Measurements from ENCODE around the gene SETBP1. TPM values are rescaled to one million over a fixed set of nuclear protein-coding genes. Genes with fewer than 3 reads are reported as not detected.

Gene SETBP1
- total RNA-seq, 1 experiment from 2014 or later = 14.0 TPM

DNA sequence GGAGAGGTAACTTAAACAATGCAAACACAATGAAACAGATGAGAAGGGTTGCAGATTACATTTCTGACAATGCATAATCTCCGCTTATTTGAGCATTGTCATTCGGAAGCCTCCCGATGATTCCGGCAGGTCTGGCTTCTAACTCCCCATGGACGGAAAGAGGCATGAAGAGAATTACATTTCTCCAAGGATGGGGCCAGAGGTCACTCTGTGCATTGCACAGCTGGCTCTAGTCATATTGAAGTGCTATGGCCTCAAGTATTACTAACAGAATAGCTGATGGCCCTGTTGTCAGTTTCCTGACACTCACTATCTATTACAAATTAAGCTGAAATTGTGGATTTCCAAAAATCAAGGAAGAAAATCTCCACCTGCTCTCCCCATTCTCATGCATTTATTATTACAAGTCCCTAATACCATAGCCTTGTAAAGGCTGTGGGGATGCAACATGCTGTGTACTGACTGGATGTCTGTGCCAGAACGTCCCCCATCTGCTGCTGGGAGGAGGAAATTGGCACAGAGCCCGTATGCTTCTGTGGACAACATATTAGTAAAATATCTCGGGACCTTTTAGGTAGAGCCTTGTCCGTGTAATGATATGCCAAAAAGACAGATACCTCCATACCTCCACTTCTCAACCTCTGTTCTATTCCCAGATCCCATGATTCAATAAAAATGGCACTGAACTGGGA, 168.1 kb downstream of the SETBP1 start:
- no peaks in the 10 kb centered on the region for H3K27me3 ChIP-seq (replicated peaks; ENCODE audit: insufficient read depth, low read depth, low read length, poor library complexity)
- H3K4me3 ChIP-seq (ENCODE audit: low read depth, low read length, poor library complexity, severe bottlenecking) = no peak overlapping the region
- H3K36me3 ChIP-seq (ENCODE audit: insufficient read depth, low read length, poor library complexity, severe bottlenecking) = no peaks in the 10 kb centered on the region
- H3K9me3 ChIP-seq (ENCODE audit: low read depth, low read length, poor library complexity, severe bottlenecking) = no peaks in the 10 kb centered on the region
- BruUV-seq (replicated peaks) = no TSS peak
- TF ChIP-seq, protein P1, sequence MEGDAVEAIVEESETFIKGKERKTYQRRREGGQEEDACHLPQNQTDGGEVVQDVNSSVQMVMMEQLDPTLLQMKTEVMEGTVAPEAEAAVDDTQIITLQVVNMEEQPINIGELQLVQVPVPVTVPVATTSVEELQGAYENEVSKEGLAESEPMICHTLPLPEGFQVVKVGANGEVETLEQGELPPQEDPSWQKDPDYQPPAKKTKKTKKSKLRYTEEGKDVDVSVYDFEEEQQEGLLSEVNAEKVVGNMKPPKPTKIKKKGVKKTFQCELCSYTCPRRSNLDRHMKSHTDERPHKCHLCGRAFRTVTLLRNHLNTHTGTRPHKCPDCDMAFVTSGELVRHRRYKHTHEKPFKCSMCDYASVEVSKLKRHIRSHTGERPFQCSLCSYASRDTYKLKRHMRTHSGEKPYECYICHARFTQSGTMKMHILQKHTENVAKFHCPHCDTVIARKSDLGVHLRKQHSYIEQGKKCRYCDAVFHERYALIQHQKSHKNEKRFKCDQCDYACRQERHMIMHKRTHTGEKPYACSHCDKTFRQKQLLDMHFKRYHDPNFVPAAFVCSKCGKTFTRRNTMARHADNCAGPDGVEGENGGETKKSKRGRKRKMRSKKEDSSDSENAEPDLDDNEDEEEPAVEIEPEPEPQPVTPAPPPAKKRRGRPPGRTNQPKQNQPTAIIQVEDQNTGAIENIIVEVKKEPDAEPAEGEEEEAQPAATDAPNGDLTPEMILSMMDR (conservative IDR thresholded peaks at IDR 0.05; ENCODE audit: low read depth, low read length) = no peak
- no peak overlapping the region for H3K27ac ChIP-seq (ENCODE audit: low read depth, low read length, poor library complexity, severe bottlenecking)
- no peaks in the 10 kb centered on the region for H3K4me1 ChIP-seq (ENCODE audit: insufficient read depth, low read length, poor library complexity, severe bottlenecking)
- DNase-seq (ENCODE audit: low spot score) = no peak
- ChIA-PET POLR2A (ENCODE audit: low non-redundant PET) (no interaction called here), CTCF (no interaction called here)
- intact Hi-C loops (cut with micrococcal nuclease; ENCODE audit: unreplicated experiment) = no loop called here

DNA sequence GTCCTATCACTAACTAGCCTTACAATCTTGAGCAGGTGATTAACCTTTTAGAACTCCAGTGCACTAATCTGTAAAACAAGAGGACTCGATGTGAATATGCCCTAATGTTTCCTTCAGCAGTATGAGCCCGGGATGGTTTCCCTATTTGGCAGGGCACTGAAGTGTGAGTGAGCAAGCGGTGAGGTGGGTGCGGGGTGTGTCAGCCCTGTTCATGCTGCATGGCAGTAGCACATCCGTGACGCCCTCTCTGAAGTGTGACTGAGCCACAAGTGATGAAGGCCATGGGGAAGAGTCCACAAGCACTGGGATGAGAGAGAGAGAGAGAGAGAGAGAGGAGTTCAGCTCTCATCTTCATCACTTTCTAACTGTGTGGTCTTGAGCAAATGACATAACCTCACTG, 168.7 kb downstream of the SETBP1 start:
- H3K4me1 ChIP-seq (ENCODE audit: insufficient read depth, low read length, poor library complexity, severe bottlenecking) = no peaks in the 10 kb centered on the region
- TF ChIP-seq EZH2 (IDR thresholded peaks at IDR 0.05; ENCODE audit: borderline replicate concordance, low read depth, low read length, poor library complexity, severe bottlenecking) = no peak
- TF ChIP-seq, protein P1 (conservative IDR thresholded peaks at IDR 0.05; ENCODE audit: low read depth, low read length) = no peak
- CTCF ChIA-PET = no interaction called here
- no peaks in the 10 kb centered on the region for H3K36me3 ChIP-seq (ENCODE audit: insufficient read depth, low read length, poor library complexity, severe bottlenecking)
- intact Hi-C loops (cut with micrococcal nuclease; ENCODE audit: unreplicated experiment) = no loop called here
- BruUV-seq (replicated peaks) = no TSS peak
- no peak for DNase-seq (ENCODE audit: low spot score)
- no peak overlapping the region for H3K27ac ChIP-seq (ENCODE audit: low read depth, low read length, poor library complexity, severe bottlenecking)
- POLR2A ChIA-PET (ENCODE audit: low non-redundant PET) = no interaction called here
- no peaks in the 10 kb centered on the region for H3K27me3 ChIP-seq (replicated peaks; ENCODE audit: insufficient read depth, low read depth, low read length, poor library complexity)
- H3K4me3 ChIP-seq (ENCODE audit: low read depth, low read length, poor library complexity, severe bottlenecking) = no peak overlapping the region
- no peaks in the 10 kb centered on the region for H3K9me3 ChIP-seq (ENCODE audit: low read depth, low read length, poor library complexity, severe bottlenecking)

DNA sequence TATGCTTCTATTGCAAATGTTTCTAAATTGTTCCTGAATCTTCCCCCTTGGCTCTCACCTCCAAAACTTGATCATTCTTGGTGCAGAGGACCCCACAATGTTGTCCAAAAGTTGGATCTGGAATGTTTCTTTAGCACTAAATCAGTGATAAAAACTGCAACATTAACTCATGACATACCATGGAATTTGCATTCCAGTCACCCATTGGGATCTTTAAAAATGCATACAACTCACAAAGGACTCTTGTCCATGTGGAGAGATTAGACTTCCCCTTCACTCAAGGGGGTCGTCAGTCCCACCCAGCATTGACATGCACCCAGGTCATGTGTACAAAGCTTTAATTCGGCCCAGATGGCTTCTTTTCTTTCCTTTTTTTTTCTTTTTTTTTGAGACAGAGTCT, 169.3 kb downstream of the SETBP1 start:
- Histone ChIP-seq H3K36me3 (ENCODE audit: insufficient read depth, low read length, poor library complexity, severe bottlenecking) (no peaks in the 10 kb centered on the region), H3K27me3 (replicated peaks; ENCODE audit: insufficient read depth, low read depth, low read length, poor library complexity) (no peaks in the 10 kb centered on the region), H3K4me1 (ENCODE audit: insufficient read depth, low read length, poor library complexity, severe bottlenecking) (no peaks in the 10 kb centered on the region), H3K4me3 (ENCODE audit: low read depth, low read length, poor library complexity, severe bottlenecking) (no peak overlapping the region), H3K9me3 (ENCODE audit: low read depth, low read length, poor library complexity, severe bottlenecking) (no peaks in the 10 kb centered on the region), H3K27ac (ENCODE audit: low read depth, low read length, poor library complexity, severe bottlenecking) (no peak overlapping the region)
- no TSS peak for BruUV-seq (replicated peaks)
- no peak for DNase-seq (ENCODE audit: low spot score)
- POLR2A ChIA-PET (ENCODE audit: low non-redundant PET) = no interaction called here
- no peak for TF ChIP-seq EZH2 (IDR thresholded peaks at IDR 0.05; ENCODE audit: borderline replicate concordance, low read depth, low read length, poor library complexity, severe bottlenecking)
- TF ChIP-seq, protein P1 (conservative IDR thresholded peaks at IDR 0.05; ENCODE audit: low read depth, low read length) = no peak
- CTCF ChIA-PET = no interaction called here
- intact Hi-C loops (cut with micrococcal nuclease; ENCODE audit: unreplicated experiment) = no loop called here
